NCI-H2171 treated with DMSO at 0.1 percent for 48 hours (cell line): ENCODE results near the gene SYNDIG1L.

Experiments used
- DNase-seq: peaks from one replicate; lab custom pipeline; 2025; lab: John Stamatoyannopoulos, UW

SYNDIG1L gene

DNA sequence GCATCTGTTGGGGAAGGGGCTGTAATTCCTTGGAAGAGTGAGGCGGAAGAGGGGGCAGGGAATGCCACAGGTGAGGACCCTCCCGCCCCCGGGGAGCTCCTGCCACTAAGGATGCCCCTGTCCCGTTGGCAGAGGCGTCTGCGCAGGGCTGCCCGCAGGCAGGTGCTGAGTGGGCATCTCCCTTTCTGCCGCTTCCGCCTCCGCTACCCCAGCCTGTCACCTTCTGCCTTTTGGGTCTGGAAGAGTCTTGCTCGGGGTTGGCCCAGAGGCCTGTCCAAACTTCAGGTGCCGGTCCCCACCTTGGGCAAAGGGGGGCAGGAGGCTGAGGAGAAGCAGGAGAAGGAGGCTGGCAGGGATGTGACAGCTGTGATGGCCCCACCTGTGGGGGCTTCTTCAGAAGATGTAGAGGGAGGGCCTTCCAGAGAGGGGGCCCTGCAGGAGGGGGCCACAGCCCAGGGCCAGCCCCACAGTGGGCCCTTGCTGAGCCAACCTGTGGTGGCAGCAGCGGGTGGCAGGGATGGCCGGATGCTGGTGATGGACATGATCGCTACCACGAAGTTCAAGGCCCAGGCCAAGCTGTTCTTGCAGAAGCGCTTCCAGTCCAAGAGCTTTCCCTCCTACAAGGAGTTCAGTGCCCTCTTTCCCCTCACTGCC lies 67.7 kb downstream of the SYNDIG1L start:
- no peak for DNase-seq

DNA sequence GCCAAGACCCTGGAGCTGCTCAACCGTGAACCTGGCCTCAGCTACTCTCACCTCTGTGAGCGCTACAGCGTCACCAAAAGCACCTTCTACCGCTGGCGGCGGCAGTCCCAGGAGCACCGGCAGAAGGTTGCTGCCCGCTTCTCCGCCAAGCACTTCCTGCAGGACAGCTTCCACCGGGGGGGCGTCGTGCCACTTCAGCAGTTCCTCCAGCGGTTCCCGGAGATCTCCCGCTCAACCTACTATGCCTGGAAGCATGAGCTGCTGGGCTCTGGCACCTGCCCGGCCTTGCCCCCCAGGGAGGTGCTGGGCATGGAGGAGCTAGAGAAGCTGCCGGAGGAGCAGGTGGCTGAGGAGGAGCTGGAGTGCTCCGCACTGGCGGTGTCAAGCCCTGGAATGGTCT lies 68.4 kb downstream of the SYNDIG1L start:
- no peak for DNase-seq

DNA sequence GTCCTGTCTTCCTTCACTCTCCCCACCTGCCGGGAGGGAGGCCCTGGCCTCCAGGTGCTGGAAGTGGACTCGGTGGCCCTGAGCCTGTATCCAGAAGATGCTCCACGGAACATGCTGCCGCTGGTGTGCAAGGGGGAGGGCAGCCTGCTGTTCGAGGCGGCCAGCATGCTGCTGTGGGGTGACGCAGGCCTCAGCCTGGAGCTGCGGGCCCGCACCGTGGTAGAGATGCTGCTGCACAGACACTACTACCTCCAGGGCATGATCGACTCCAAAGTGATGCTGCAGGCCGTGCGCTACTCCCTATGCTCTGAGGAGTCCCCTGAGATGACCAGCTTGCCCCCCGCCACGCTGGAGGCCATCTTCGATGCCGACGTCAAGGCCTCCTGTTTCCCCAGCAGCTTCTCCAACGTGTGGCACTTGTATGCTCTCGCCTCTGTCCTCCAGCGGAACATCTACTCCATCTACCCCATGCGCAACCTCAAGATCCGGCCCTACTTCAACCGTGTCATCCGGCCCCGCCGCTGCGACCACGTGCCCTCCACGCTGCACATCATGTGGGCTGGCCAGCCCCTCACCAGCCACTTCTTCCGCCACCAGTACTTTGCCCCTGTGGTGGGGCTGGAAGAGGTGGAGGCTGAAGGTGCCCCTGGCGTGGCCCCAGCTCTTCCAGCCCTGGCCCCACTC lies 69.0 kb downstream of the SYNDIG1L start:
- DNase-seq = no peak
